Endothelial cell of umbilical vein (primary cell): ENCODE measurements around the gene OR1I1. TPM values are rescaled to one million over a fixed set of nuclear protein-coding genes. Genes with fewer than 3 reads are reported as not detected.

Source experiments
- BruUV-seq: library from RNA; stranded (reverse); fragments of 400-500 nt; replicated peaks from 2 replicates; lab custom pipeline; 2021; lab: Mats Ljungman, UMichigan
- CTCF ChIA-PET: fragments of 300-600, 350-600 bp; sonication (Branson Sonifier 250); formaldehyde crosslinking; loops from one replicate; lab custom pipeline; 2021; ENCODE audit warnings: antibody characterized with exemption, inconsistent platforms; lab: Charles Lee
- POLR2A ChIA-PET: fragments of 300-600, 350-600 bp; sonication (Branson Sonifier 250); formaldehyde crosslinking; loops from one replicate; lab custom pipeline; 2021; ENCODE audit warnings: antibody characterized with exemption, inconsistent platforms; lab: Charles Lee
- DNase-seq: peaks from one replicate; pipeline ENCODE4 v3.0.0-alpha.2; 2011; ENCODE audit warnings: low read depth, low spot score
- FAIRE-seq: peaks from 2 replicates; lab custom pipeline; 2011; peaks lifted over from hg19 to GRCh38; lab: Jason Lieb, UNC
- H2AFZ ChIP-seq: 2 replicates; pipeline ENCODE4 v1.6.0; 2012; ENCODE audit warnings: low read depth, low read length, control low read depth, inconsistent platforms
- H3K27ac ChIP-seq: 2 replicates; pipeline ENCODE4 v1.5.1; 2011; ENCODE audit warnings: low read depth, mild to moderate bottlenecking, control low read depth, low read length, moderate library complexity; ENCODE audit not compliant: insufficient read depth
- H3K27me3 ChIP-seq, 2 experiments: 2 replicates each; pipeline versions ENCODE4 v1.6.0 to v1.6.1; 2011; ENCODE audit warnings: low read length in 2 of 2, mixed read lengths in 1 of 2; ENCODE audit not compliant: control insufficient read depth in 2 of 2, insufficient read depth in 2 of 2
- H3K36me3 ChIP-seq, 2 experiments: 2 replicates in 1 of 2; 3 replicates in 1 of 2; pipeline ENCODE4 v1.5.1; 2011; ENCODE audit warnings: low read length in 2 of 2, mild to moderate bottlenecking in 1 of 2, moderate library complexity in 1 of 2; ENCODE audit not compliant: control insufficient read depth in 2 of 2, insufficient read depth in 2 of 2; ENCODE audit errors: extremely low read depth in 1 of 2
- H3K4me1 ChIP-seq: 3 replicates; pipeline ENCODE4 v1.5.1; 2011; ENCODE audit warnings: mild to moderate bottlenecking, low read length; ENCODE audit not compliant: control insufficient read depth, insufficient read depth; ENCODE audit errors: extremely low read depth
- H3K4me2 ChIP-seq: 2 replicates; pipeline ENCODE4 v1.6.1; 2011; ENCODE audit warnings: low read length, control low read depth, mixed read lengths; ENCODE audit not compliant: insufficient read depth
- H3K4me3 ChIP-seq, 3 experiments: fragments of 200-600 bp in 1 of 3; sonication (generic), shearing (Covaris generic) in 1 of 3; replicated peaks in 1 of 3; 2 replicates each; pipeline ENCODE4 v1.5.1; 2011 to 2016; ENCODE audit warnings: control low read depth in 3 of 3, low read length in 3 of 3, mild to moderate bottlenecking in 2 of 3, inconsistent platforms in 1 of 3, low read depth in 1 of 3, moderate library complexity in 1 of 3; ENCODE audit not compliant: insufficient read depth in 1 of 3
- H3K79me2 ChIP-seq: 2 replicates; pipeline ENCODE4 v1.6.0; 2012; ENCODE audit warnings: low read length, inconsistent platforms; ENCODE audit not compliant: control insufficient read depth, insufficient read depth
- H3K9ac ChIP-seq: replicated peaks from 2 replicates; pipeline ENCODE3; 2011; ENCODE audit warnings: low read length, control low read depth; ENCODE audit not compliant: insufficient read depth; ENCODE audit errors: extremely low read depth
- H3K9me1 ChIP-seq: replicated peaks from 3 replicates; pipeline ENCODE4 v1.6.0; 2011; ENCODE audit warnings: mild to moderate bottlenecking, low read length; ENCODE audit not compliant: control insufficient read depth, insufficient read depth; ENCODE audit errors: extremely low read depth
- H3K9me3 ChIP-seq: replicated peaks from 2 replicates; pipeline ENCODE4 v1.5.1; 2012; ENCODE audit warnings: low read length, inconsistent platforms; ENCODE audit not compliant: control insufficient read depth, insufficient read depth
- H4K20me1 ChIP-seq: replicated peaks from 2 replicates; pipeline ENCODE3; 2011; ENCODE audit warnings: mild to moderate bottlenecking, low read length; ENCODE audit not compliant: control insufficient read depth, insufficient read depth; ENCODE audit errors: extremely low read depth
- CTCF ChIP-seq, 2 donors: IDR thresholded peaks; 1 replicate in 1 of 2; 2 replicates in 1 of 2; pipeline ENCODE4 v1.5.1; 2011; ENCODE audit warnings: low read length in 2 of 2, mild to moderate bottlenecking in 2 of 2, moderate library complexity in 2 of 2, control low read depth in 1 of 2, inconsistent platforms in 1 of 2, low read depth in 1 of 2; ENCODE audit not compliant: insufficient read depth in 1 of 2; ENCODE audit errors: extremely low read depth in 1 of 2
- EZH2 ChIP-seq: IDR thresholded peaks from 2 replicates; pipeline ENCODE4 v1.6.1; 2012; ENCODE audit warnings: borderline replicate concordance, low read depth, mild to moderate bottlenecking, moderate library complexity, low read length, inconsistent platforms; ENCODE audit not compliant: severe bottlenecking
- FOS ChIP-seq: IDR thresholded peaks from 2 replicates; pipeline ENCODE4 v1.6.1; 2011; ENCODE audit warnings: mild to moderate bottlenecking, low read length, moderate library complexity, borderline replicate concordance; ENCODE audit not compliant: insufficient read depth
- GATA2 ChIP-seq: IDR thresholded peaks from 2 replicates; pipeline ENCODE4 v1.7.0; 2011; ENCODE audit warnings: low read depth, mild to moderate bottlenecking, moderate library complexity, mixed read lengths, low read length; ENCODE audit not compliant: insufficient read length, insufficient read depth
- JUN ChIP-seq: IDR thresholded peaks from 2 replicates; pipeline ENCODE4 v1.6.1; 2011; ENCODE audit warnings: borderline replicate concordance, low read depth; ENCODE audit not compliant: insufficient read length, insufficient read depth
- MYC ChIP-seq: IDR thresholded peaks from one replicate; pipeline ENCODE4 v1.6.1; 2011; ENCODE audit warnings: mild to moderate bottlenecking, low read depth, low read length
- POLR2A ChIP-seq: IDR thresholded peaks from 2 replicates; pipeline ENCODE4 v1.6.1; 2012; ENCODE audit warnings: low read depth, mild to moderate bottlenecking, control low read depth, low read length
- POLR2AphosphoS5 ChIP-seq: IDR thresholded peaks from 2 replicates; pipeline ENCODE4 v1.6.1; 2012; ENCODE audit warnings: low read depth, mild to moderate bottlenecking, control low read depth, low read length, moderate library complexity; ENCODE audit not compliant: insufficient read depth
- dilution Hi-C: fragments of 300-500 bp; cut with MboI; formaldehyde crosslinking; loops from one replicate; pipeline ENCODE4 v1.15.0; 2019; ENCODE audit warnings: low sequenced_read_pairs; ENCODE audit not compliant: extremely low pct_ligation_motif_present
- intact Hi-C: fragments of 100-400 bp; cut with micrococcal nuclease; formaldehyde crosslinking; loops from one replicate; pipeline ENCODE4 v1.10.0; 2022
- polyA plus RNA-seq, 4 experiments: library from polyadenylated mRNA; depleted of rRNA in 3 of 4; stranded (reverse) in 3 of 4; unstranded in 1 of 4; fragments of >200 nt; gene quantifications; 2 replicates each; pipeline versions ENCODE4 v1.2.1 to v1.2.3, GENCODE V29; 2011 to 2012; ENCODE audit warnings: missing spikeins in 1 of 4
- total RNA-seq: library from RNA; stranded (reverse); gene quantifications from 2 replicates; pipeline ENCODE4 v1.2.3, GENCODE V29; 2021
- TF ChIP-seq, protein P1 (sequence below): IDR thresholded peaks from 2 replicates; pipeline ENCODE4 v1.6.1; 2011; ENCODE audit not compliant: insufficient read depth, insufficient read length

OR1I1 gene
- total and polyA plus RNA-seq, 2 donors (not counting 3 experiments of a cell fraction or from before 2014, with no cell fraction given), result not detected

DNA sequence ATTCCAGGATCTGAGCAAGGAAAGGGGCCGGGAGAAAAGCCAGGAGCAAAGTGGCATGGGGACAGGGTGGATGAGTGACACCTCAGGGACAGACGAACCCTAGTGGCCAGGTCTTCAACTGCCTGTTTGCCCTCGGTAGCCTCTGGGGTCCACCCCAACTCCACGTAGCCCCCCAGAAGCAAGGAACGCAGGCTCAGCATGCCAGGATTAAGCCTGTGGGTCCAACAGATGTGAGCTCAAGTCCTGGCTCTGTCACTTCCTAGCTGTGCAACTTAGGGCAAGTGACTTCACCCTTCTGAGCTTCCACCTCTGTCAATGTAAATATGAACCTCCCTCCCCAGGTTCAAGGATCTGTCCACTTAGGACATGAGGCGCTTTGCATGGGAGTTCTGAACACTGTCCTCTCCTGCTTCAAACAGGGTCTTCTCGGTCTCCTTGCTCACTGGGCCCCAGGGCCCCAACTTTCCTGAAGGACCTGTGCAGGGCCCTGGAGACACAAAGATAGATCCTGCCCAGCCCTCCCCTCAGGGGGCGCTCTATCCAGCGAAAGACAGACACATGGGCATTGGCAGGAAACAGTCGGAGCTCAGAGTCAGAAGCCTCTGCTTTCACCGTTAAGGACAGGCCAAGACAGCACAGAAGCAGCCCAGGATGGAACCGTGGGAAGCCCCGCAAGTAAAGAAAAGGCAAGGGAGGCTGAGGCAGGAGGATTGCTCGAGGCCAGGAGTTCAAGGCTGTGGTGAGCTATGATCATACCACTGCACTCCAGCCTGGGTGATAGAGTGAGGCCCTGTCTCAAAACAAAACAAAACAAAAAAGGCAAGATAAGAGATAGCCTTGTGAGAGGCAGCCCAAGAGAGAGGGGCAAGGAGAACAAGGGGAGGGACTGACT is 38.4 kb downstream of the OR1I1 start:
- H3K9me1 ChIP-seq, result no peaks in the 10 kb centered on the region
- dilution Hi-C loops (no loop called here), intact Hi-C loops (no loop called here)
- POLR2A ChIA-PET, result interaction anchor here (0.6 kb wide), 2 partner anchors 195 to 264 kb away, joined by 5 to 10 read pairs; no protein-coding TSS in a partner anchor
- H4K20me1 ChIP-seq, result no peaks in the 10 kb centered on the region
- no peak overlapping the region for H3K9ac ChIP-seq
- H3K27ac ChIP-seq, result no peak overlapping the region
- H3K36me3 ChIP-seq, result peaks cover 15 to 50% of the 10 kb centered on the region in 2 experiments
- no peak overlapping the region for H2AFZ ChIP-seq
- no peaks in the 10 kb centered on the region for H3K4me1 ChIP-seq
- H3K79me2 ChIP-seq, result peaks cover 10% of the 10 kb centered on the region
- H3K4me2 ChIP-seq, result no peak overlapping the region
- no peaks in the 10 kb centered on the region for H3K27me3 ChIP-seq
- no peak overlapping the region for H3K4me3 ChIP-seq
- no peak for DNase-seq
- BruUV-seq, result no TSS peak
- FAIRE-seq, result no peak
- CTCF ChIA-PET, result interaction anchor here (1.0 kb wide), 1 partner anchor 20 kb away, joined by 7 read pairs; no protein-coding TSS in a partner anchor
- no peaks in the 10 kb centered on the region for H3K9me3 ChIP-seq
- no peak for TF ChIP-seq EZH2

GRCh38 chr19:15122331-15123030 is 40.5 kb downstream of the OR1I1 start:
- dilution Hi-C loops, result no loop called here
- no peak overlapping the region for H2AFZ ChIP-seq
- H3K4me2 ChIP-seq, result no peak overlapping the region
- H3K79me2 ChIP-seq, result peaks cover 10% of the 10 kb centered on the region
- no peak for DNase-seq
- no peak overlapping the region for H3K9ac ChIP-seq
- POLR2A ChIA-PET, result no interaction called here
- no peak overlapping the region for H3K27ac ChIP-seq
- H4K20me1 ChIP-seq, result no peaks in the 10 kb centered on the region
- TF ChIP-seq POLR2AphosphoS5 (no peak), CTCF (IDR thresholded peaks at IDR 0.05; ENCODE audit: extremely low read depth in 1 of 2, insufficient read depth in 1 of 2, low read depth in 1 of 2, low read length in 2 of 2) (no peak), JUN (no peak), POLR2A (no peak), EZH2 (no peak), GATA2 (no peak), MYC (no peak), FOS (no peak)
- TF ChIP-seq, protein P1, sequence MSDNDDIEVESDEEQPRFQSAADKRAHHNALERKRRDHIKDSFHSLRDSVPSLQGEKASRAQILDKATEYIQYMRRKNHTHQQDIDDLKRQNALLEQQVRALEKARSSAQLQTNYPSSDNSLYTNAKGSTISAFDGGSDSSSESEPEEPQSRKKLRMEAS, result no peak
- CTCF ChIA-PET, result no interaction called here
- H3K36me3 ChIP-seq, result peaks cover 13 to 35% of the 10 kb centered on the region in 2 experiments
- H3K9me1 ChIP-seq, result no peaks in the 10 kb centered on the region
- no peak for FAIRE-seq
- no TSS peak for BruUV-seq
- no peaks in the 10 kb centered on the region for H3K9me3 ChIP-seq
- H3K27me3 ChIP-seq, result no peaks in the 10 kb centered on the region
- intact Hi-C loops, result no loop called here
- H3K4me3 ChIP-seq, result no peak overlapping the region
- peaks cover 3% of the 10 kb centered on the region for H3K4me1 ChIP-seq
